SJCRH30 (cell line): Measurements from ENCODE around the gene ATP6V1B1. TPM values are rescaled to one million over a fixed set of nuclear protein-coding genes. Genes with fewer than 3 reads are reported as not detected.
A peak's percentile ranks its signal among the peaks of the same experiment; 100 is the strongest.

Experiments used
- DNase-seq, 2 experiments: peaks; one replicate each; pipeline ENCODE4 v3.0.0-alpha.2; 2015 to 2020
- H3K27ac ChIP-seq: fragments of 250-450 bp; sonication (Bioruptor Pico); 2 replicates; pipeline ENCODE4 v1.5.1; 2020; ENCODE audit warnings: mild to moderate bottlenecking, moderate library complexity
- H3K27me3 ChIP-seq: fragments of 250-450 bp; sonication (Bioruptor Pico); 2 replicates; pipeline ENCODE4 v1.5.1; 2020; ENCODE audit warnings: mild to moderate bottlenecking, moderate library complexity
- H3K36me3 ChIP-seq: fragments of 250-450 bp; sonication (Bioruptor Pico); 2 replicates; pipeline ENCODE4 v1.5.1; 2020; ENCODE audit warnings: mild to moderate bottlenecking, moderate library complexity
- H3K4me1 ChIP-seq: fragments of 250-450 bp; sonication (Bioruptor Pico); 2 replicates; pipeline ENCODE4 v1.5.1; 2020; ENCODE audit warnings: mild to moderate bottlenecking, moderate library complexity
- H3K4me3 ChIP-seq: fragments of 250-450 bp; sonication (Bioruptor Pico); 2 replicates; pipeline ENCODE4 v1.5.1; 2020; ENCODE audit warnings: mild to moderate bottlenecking, moderate library complexity
- H3K9me3 ChIP-seq: fragments of 250-450 bp; sonication (Bioruptor Pico); replicated peaks from 2 replicates; pipeline ENCODE4 v1.5.1; 2020; ENCODE audit warnings: mild to moderate bottlenecking, moderate library complexity
- total RNA-seq: library from RNA; depleted of rRNA; stranded (reverse); fragments of >200 nt; shearing (Covaris generic); gene quantifications from 2 replicates; pipeline ENCODE4 v1.2.3, GENCODE V29; 2014

The ATP6V1B1 gene
- total RNA-seq, 1 experiment from 2014 or later: 1.6 TPM

DNA sequence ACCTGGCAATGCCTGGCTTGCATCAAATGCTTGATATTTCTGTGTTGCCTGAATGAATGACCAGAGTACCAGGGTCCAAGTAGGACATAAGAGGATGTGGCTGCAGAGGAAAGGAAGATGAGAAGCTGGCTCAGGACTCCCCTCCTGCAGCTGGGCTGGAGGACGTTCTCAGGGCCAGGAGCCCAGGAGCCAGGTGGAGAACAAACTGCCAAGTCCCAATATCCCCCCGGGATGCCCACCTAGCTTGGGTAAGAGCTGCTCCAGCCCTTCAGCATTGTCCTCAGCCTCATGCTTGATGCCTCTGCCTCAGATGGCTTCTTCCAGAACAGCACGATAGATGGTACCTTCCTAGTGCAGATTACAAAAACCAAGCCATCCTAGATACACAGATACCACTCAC is 8.6 kb upstream of the ATP6V1B1 start:
- Histone ChIP-seq H3K9me3 (no peaks in the 10 kb centered on the region), H3K27ac (no peak overlapping the region), H3K4me3 (no peak overlapping the region), H3K36me3 (peaks cover 7% of the 10 kb centered on the region; the same call in 1 of the 2 replicates), H3K27me3 (no peaks in the 10 kb centered on the region), H3K4me1 (peaks cover 22% of the 10 kb centered on the region)
- DNase-seq: no peak

DNA sequence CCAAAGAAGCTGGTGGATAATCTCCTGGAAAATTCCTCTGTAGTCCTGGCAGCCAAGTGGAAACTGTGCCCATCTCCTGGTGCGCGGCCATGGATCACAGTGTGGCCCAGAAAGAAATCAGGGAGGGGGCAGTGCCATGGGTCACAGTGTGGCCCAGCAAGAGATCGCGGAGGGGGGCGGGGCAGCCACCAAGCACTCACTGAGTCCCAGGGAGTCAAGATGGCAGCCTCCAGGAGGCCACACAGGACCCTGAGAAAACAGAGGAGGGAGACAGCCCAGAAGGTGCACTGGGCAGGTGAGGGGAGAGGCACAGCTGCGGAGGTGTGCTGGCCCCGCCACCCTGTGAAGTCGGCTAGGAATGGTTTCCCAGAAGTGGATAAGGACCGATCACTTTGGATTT is 8.1 kb upstream of the ATP6V1B1 start:
- H3K4me3 ChIP-seq: no peak overlapping the region
- H3K9me3 ChIP-seq: no peaks in the 10 kb centered on the region
- DNase-seq: no peak
- no peak overlapping the region for H3K27ac ChIP-seq
- peaks cover 7% of the 10 kb centered on the region; the same call in 1 of the 2 replicates for H3K36me3 ChIP-seq
- peaks cover 19% of the 10 kb centered on the region for H3K4me1 ChIP-seq
- H3K27me3 ChIP-seq: no peaks in the 10 kb centered on the region

DNA sequence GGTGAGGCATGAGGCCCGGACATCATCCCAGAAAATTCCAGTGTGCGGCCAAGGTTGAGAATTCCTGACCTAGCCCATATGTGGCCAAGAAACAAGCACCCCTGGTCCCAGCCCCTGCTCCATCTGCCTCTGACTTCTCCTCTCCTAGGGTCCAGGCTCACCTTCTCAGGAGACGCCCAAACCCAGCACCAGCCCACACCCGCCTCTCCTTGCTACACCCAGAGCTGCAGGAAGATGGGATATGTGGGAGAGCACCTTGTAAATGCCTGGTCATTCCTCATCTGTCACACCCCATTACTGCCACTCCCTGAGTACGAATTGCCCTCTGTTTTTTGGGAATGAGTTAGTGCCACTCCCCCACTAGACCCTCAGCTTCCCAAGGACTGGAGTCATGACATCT is 7.3 kb upstream of the ATP6V1B1 start:
- Histone ChIP-seq H3K4me1 (peaks cover 12% of the 10 kb centered on the region), H3K4me3 (no peak overlapping the region), H3K9me3 (no peaks in the 10 kb centered on the region), H3K36me3 (peaks cover 7% of the 10 kb centered on the region; the same call in 1 of the 2 replicates), H3K27me3 (no peaks in the 10 kb centered on the region), H3K27ac (no peak overlapping the region)
- DNase-seq: no peak

DNA sequence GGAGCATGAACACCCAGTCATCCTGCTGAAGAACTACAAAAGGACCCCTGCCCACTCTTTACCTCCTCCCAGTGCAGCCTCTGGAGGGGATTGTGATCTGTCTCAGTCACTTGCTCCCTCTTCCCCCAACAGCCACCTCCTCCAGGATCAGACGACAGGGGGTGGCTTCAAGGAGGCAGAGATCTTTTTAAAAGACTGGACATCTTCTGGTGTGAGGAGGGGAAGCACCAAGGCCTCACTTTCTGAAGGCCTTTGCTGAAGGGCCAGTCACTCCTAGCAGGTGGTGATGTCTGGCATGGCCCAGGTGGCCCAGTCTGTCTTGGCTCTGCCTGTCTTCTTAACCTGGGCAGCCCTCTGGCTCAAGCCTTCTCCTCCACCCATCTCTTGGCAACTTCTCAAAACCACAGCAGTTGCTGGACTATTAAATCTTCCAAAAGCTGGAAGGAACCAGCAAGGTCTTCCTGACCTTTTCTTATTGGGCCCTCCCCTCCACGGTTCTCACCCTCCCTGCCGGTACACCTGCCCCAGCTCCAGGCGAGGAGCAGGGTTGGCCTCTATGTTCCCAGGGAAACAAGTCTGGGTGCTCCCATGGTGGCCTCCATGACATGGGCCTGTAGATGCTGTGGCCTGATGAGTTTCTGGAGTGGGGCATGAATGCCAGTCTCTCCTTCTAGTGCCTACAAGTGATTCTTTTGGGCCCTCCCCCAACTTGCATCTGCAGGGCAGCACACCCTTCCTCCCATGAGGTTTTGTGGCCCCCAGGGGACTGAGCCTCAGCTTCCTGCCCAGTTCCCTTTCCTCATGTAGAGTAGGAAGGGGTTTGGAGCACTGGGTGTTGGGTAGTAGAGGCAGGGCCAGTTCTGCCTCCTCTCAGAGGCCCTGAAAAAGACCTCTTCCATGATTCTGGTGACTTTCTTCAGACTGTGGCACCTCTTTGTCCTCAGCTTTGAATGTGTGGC is 5.0 kb upstream of the ATP6V1B1 start:
- H3K36me3 ChIP-seq: peaks cover 7% of the 10 kb centered on the region; the same call in 1 of the 2 replicates
- H3K27ac ChIP-seq: no peak overlapping the region
- H3K27me3 ChIP-seq: no peaks in the 10 kb centered on the region
- peaks cover 10% of the 10 kb centered on the region for H3K4me1 ChIP-seq
- no peaks in the 10 kb centered on the region for H3K9me3 ChIP-seq
- H3K4me3 ChIP-seq: no peak overlapping the region
- no peak for DNase-seq

DNA sequence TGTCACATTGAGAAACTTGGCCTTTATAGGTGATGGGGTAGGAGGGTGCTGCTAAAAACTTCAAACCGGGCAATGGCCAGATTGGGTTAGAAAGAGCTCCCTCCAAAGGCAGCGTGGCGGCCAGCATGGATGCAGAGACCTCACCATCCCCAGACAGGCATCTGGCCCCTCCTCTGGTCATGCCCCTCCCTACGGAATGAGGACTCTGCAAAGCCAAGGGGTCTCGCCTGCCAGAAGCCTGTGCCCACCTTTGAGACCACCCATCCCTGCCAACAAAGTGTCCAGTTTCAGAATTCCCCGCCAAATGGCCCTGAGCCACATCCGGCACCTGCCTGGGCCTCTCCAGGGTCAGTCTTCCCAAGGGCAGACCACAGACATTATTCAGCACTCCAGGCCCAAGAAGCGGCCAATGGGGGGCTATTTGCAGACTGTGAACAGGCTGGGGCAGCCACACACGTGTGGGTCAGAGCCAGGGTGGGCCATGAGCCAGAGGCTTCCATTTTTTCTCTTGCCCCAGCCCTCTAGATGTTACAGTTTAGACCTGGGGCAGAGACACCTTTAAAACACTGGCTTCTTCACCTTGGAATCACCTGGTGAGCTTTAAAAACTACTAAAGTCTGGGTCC is 4.2 kb upstream of the ATP6V1B1 start:
- peaks cover 7% of the 10 kb centered on the region; the same call in 1 of the 2 replicates for H3K36me3 ChIP-seq
- H3K27ac ChIP-seq: no peak overlapping the region
- peaks cover 15% of the 10 kb centered on the region for H3K4me1 ChIP-seq
- no peaks in the 10 kb centered on the region for H3K27me3 ChIP-seq
- no peak overlapping the region for H3K4me3 ChIP-seq
- H3K9me3 ChIP-seq: no peaks in the 10 kb centered on the region
- DNase-seq: no peak

DNA sequence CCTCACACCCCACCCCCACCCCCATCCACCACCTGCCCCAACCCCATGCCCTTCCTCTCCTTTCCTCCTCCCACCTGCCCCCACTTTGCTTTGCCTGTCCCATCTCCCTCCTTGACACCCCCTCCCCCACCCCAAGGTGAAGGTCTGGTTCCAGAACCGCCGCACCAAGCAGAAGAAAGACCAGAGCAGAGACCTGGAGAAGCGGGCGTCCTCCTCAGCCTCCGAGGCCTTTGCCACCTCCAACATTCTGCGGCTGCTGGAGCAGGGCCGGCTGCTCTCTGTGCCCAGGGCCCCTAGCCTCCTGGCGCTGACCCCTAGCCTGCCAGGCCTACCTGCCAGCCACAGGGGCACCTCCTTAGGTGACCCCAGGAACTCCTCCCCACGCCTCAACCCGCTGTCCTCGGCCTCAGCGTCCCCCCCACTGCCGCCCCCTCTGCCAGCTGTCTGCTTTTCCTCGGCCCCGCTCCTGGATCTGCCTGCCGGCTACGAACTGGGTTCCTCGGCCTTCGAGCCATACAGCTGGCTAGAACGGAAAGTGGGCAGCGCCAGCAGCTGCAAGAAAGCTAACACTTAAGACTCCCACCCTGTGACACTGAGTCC is 3.0 kb upstream of the ATP6V1B1 start:
- Histone ChIP-seq H3K27me3 (no peaks in the 10 kb centered on the region), H3K9me3 (no peaks in the 10 kb centered on the region), H3K4me1 (peaks cover 28% of the 10 kb centered on the region), H3K4me3 (no peak overlapping the region), H3K27ac (no peak overlapping the region), H3K36me3 (peaks cover 4% of the 10 kb centered on the region; the same call in 1 of the 2 replicates)
- DNase-seq: no peak

DNA sequence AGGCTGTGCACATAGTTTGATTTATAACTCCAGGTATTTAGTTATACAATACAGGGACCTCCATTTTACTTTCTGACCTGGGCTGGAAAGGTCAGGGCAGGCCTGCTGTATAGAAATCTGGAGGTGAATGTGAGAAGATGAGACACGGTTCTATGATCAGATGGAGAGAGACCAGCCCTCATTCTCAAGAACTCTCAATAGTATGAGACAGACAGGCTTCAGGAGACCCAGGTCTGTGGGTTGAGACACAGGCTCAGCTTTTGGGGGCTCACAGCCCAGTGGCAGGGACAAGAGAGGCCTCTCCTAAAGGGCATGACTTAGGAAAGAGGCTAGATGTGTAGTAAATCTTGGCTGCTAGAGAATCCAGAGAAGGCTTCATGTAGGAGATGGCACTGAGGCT is 719 bp upstream of the ATP6V1B1 start:
- H3K4me3 ChIP-seq: no peak overlapping the region
- peaks cover 4% of the 10 kb centered on the region; the same call in 1 of the 2 replicates for H3K36me3 ChIP-seq
- no peak overlapping the region for H3K27ac ChIP-seq
- H3K4me1 ChIP-seq: peaks cover 43% of the 10 kb centered on the region
- H3K27me3 ChIP-seq: no peaks in the 10 kb centered on the region
- no peak for DNase-seq
- no peaks in the 10 kb centered on the region for H3K9me3 ChIP-seq

DNA sequence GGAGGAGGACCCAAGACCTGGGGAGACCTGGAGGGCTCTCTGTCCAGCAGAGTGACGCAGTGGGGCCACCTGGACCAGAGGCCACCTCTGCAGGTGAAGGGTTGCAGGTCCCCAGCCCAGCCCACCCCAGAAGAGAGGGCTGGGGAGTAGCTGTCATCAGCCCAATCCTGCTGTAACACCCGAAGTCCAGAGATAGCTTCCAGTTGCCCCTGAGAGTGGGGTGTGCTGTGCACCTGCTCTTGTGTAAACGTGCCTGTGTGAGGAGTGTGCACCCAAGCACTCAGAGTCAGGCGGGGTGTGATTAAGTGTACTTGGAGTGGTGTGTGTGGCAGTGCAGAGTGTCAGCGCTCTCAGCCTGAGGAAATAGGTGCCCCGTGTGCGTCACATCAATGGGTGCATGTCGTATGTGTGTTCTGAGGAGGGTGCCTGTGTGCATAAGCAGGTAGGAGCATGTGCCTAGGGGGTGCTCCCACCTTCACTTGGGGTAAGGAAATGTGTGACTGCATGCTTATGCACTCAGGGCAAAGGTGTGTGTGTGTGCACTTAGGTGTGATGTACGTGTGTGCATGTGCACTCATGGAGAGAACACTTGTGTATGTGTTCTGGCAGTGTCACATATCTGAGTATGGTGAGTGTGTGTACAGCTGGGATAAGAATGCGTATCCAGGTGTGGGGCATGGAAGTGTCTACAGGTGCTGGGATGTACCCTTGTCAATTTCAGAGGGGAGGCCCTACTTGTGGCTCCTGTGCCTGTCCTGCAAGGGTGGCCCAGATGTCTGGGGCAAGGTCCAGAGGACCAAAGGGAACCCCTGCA is 672 bp downstream of the ATP6V1B1 start:
- Histone ChIP-seq H3K4me1 (peaks cover 45% of the 10 kb centered on the region), H3K9me3 (no peaks in the 10 kb centered on the region), H3K27me3 (no peaks in the 10 kb centered on the region), H3K27ac (no peak overlapping the region), H3K36me3 (no peaks in the 10 kb centered on the region), H3K4me3 (no peak overlapping the region)
- DNase-seq: no peak

DNA sequence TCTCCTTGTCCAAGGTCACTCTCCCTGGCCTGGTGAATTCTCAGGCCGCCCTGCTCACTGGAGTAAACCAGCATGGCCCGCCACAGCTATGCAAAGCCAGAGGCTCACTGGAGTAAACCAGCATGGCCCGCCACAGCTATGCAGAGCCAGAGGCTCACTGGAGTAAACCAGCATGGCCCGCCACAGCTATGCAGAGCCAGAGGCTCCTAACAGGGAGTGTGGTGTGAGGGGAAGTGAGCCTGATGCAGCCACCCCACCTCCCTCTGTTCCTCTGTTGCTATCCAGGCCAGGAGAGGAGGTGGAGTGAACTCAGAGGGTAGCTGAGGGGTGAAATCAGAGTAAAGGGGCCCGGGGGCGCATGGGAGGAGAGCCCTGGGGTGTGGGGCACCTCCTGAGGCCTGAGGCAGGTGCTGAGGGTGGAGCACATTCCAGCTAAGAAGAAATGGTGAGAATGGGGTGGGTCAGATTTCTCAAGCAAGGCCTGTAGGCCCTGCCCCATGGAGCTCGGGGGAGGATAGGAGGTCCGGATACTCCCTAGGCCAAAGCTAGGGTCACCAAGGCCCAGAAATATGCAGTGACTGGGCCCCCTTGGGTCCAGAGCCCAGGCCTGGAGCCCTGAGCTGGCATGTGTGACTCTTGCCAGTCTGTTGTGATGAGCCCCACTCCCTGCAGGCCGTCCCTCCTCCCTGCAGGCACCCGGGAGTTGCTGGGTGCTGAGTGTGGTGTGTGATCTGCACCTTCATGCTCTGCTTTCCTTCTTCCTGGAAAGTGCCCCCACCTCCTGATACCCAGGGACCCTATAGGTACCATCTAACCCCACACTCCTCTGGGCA is 1.5 kb downstream of the ATP6V1B1 start:
- peak; percentile 44 to 50 for DNase-seq

DNA sequence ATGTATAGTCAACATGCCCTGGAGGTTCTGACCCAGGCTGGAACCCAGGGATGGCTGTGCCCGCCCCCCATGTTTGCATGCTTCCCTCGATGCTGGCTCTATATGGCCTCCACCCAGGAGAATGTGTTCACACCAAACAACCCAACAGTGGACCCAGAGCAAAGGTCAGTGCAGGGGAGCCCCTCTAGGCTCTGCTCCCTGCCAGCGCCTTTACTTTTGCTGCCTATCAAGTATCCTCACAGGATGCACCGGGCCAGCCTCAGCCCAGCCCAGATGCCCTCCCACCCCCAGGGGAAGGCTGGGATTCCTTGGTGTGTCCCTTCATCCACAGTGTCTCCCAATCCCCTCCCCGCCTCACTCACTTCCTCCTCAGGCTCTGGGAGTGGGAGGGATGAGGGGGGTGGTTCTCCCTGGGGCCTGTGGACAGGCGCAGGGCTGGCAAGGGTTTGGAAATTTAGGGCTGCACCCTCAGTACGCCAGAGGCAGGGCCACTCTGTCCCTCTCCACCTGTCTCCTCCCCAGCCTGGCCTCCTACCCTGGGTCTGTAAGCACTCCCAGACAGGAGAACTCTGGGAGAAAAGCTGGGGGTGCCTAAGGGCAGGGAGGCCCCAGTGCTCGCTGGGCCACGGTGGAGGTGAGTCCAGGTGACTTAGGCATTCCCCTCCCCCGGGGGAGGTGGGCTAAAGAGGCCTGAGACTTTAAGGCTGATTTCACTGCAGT is 2.3 kb downstream of the ATP6V1B1 start:
- DNase-seq: no peak
- Histone ChIP-seq H3K27me3 (no peaks in the 10 kb centered on the region), H3K4me1 (peaks cover 48% of the 10 kb centered on the region), H3K9me3 (no peaks in the 10 kb centered on the region), H3K27ac (no peak overlapping the region), H3K36me3 (no peaks in the 10 kb centered on the region), H3K4me3 (no peak overlapping the region)

More for the DNA sequence above, 1.5 kb downstream of the ATP6V1B1 start:
- peaks cover 41% of the 10 kb centered on the region for H3K4me1 ChIP-seq
- no peak overlapping the region for H3K4me3 ChIP-seq
- peak overlapping the region; percentile 8; the same call in 1 of the 2 replicates for H3K27ac ChIP-seq
- no peaks in the 10 kb centered on the region for H3K27me3 ChIP-seq
- no peaks in the 10 kb centered on the region for H3K36me3 ChIP-seq
- H3K9me3 ChIP-seq: no peaks in the 10 kb centered on the region

DNA sequence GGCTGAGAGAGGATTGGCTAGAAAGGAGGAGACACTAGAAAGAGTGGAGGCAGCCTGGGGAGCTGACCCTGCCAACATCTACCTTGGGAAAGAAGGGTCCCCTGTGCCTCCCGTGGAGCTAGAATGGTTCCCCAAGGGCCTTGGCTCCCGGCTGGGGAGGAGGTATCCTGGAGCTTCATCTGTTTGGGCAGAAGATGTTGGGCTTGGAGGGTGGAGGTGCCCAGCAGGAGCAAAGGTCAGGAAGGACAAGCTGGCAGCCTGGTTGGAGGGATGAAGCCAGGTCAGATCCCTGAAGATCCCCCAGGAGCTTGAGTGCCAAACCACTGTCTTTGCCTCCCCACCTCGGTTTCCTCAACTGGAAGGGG is 2.9 kb downstream of the ATP6V1B1 start:
- no peak for DNase-seq
- H3K36me3 ChIP-seq: no peaks in the 10 kb centered on the region
- peaks cover 52% of the 10 kb centered on the region for H3K4me1 ChIP-seq
- no peak overlapping the region for H3K27ac ChIP-seq
- H3K4me3 ChIP-seq: no peak overlapping the region
- no peaks in the 10 kb centered on the region for H3K27me3 ChIP-seq
- H3K9me3 ChIP-seq: no peaks in the 10 kb centered on the region

DNA sequence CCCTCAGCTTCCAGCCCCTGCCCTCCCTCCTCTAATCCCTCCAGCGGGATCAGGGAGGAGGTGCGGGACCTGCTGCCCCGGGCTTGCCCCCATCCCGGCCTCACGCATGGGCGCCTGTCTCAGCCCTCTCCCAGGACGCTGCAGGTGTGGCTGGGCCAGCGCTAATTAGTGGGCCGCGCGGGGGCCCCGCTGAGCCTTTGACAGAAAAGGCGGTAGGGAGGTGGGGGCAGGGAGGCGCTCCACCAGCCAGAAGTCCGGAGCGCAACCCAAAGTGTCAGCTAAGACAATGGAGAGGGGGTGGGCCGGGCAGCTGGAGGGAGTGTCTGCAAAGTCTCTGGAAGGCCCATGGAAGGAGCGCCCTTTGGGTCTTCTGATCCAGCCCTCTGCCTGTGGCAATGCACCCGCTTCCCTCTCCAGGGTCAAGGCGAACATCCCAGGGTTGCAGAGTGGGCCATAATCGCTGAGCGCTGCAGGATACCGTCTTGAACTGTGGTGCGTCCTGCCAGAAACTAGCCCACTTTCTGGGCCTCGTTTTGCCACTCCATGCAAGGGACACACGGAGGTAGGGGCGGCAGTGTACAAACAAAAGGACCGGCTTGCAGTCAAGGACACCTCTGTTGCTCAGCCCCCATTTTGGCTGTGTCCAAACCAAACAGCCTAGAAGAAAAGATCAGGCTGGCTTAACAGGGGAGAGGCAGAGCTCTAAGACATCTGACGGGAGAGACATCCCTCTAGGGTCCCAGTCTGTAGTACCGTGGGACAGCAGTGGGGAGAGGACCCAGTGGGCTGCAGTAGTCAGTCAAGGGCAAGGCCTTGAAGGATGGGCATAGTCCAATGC is 3.5 kb downstream of the ATP6V1B1 start:
- H3K27me3 ChIP-seq: no peaks in the 10 kb centered on the region
- H3K36me3 ChIP-seq: no peaks in the 10 kb centered on the region
- H3K4me1 ChIP-seq: peaks cover 52% of the 10 kb centered on the region
- no peaks in the 10 kb centered on the region for H3K9me3 ChIP-seq
- no peak overlapping the region for H3K4me3 ChIP-seq
- DNase-seq: no peak
- H3K27ac ChIP-seq: peak overlapping the region; percentile 31
